Kasumi-1 (cell line): ENCODE measurements around the gene MUCL3.
"Not testable (repeated sequence)": the region's sequence is repeated elsewhere in the genome, so short reads cannot be mapped to it uniquely, and the experiment has no call there.

ENCODE experiments used
- DNase-seq, 2 experiments: peaks; one replicate each; lab custom pipeline; 2025; lab: John Stamatoyannopoulos, UW

Gene MUCL3

GRCh38 chr6:30910473-30910872, 30.3 kb upstream of the MUCL3 start:
- DNase-seq: not testable (repeated sequence)

GRCh38 chr6:30912746-30913520, 27.8 kb upstream of the MUCL3 start:
- no peak for DNase-seq

GRCh38 chr6:30913721-30914075, 27.1 kb upstream of the MUCL3 start:
- no peak for DNase-seq

GRCh38 chr6:30914076-30914853, 26.5 kb upstream of the MUCL3 start, which contains the start of gene VARS2:
TSS of gene VARS2 (plus strand) at chr6:30914238. CDS start at chr6:30914837, 599 bp downstream.
- DNase-seq: peak; percentile 69 to 83

GRCh38 chr6:30914854-30915590, 25.8 kb upstream of the MUCL3 start:
- no peak for DNase-seq

GRCh38 chr6:30915591-30915946, 25.2 kb upstream of the MUCL3 start:
- peak; percentile 75 to 92 for DNase-seq

GRCh38 chr6:30917041-30917440, 23.7 kb upstream of the MUCL3 start:
- no peak for DNase-seq

- no peak for DNase-seq
Measured at GRCh38 chr6:30917487-30917886, 23.3 kb upstream of the MUCL3 start.

- no peak for DNase-seq
Measured at GRCh38 chr6:30918670-30919069, 22.1 kb upstream of the MUCL3 start.

GRCh38 chr6:30922447-30922852, 18.3 kb upstream of the MUCL3 start:
- no peak for DNase-seq

GRCh38 chr6:30924040-30924627, 16.6 kb upstream of the MUCL3 start:
- DNase-seq: not testable (repeated sequence)

- DNase-seq: no peak
Measured at GRCh38 chr6:30926644-30927043, 14.1 kb upstream of the MUCL3 start.

GRCh38 chr6:30927080-30927479, 13.7 kb upstream of the MUCL3 start:
- not testable (repeated sequence) for DNase-seq

GRCh38 chr6:30928677-30929076, 12.1 kb upstream of the MUCL3 start:
- no peak for DNase-seq

GRCh38 chr6:30930506-30930905, 10.3 kb upstream of the MUCL3 start:
- DNase-seq: no peak

- no peak for DNase-seq
Measured at GRCh38 chr6:30931272-30931671, 9.5 kb upstream of the MUCL3 start.

- no peak for DNase-seq
Measured at GRCh38 chr6:30931969-30932645, 8.7 kb upstream of the MUCL3 start, which contains the start of gene SFTA2. TSS of gene SFTA2 (minus strand) at chr6:30932170. CDS start at chr6:30932096, 74 bp downstream.

- DNase-seq: no peak
Measured at GRCh38 chr6:30932665-30933365, 8.0 kb upstream of the MUCL3 start.

GRCh38 chr6:30935018-30935417, 5.8 kb upstream of the MUCL3 start:
- DNase-seq: no peak

GRCh38 chr6:30937265-30937664, 3.5 kb upstream of the MUCL3 start:
- DNase-seq: no peak

GRCh38 chr6:30938730-30939129, 2.0 kb upstream of the MUCL3 start:
- no peak for DNase-seq
